ENCODE results near the gene MECP2.

Gene MECP2

DNA sequence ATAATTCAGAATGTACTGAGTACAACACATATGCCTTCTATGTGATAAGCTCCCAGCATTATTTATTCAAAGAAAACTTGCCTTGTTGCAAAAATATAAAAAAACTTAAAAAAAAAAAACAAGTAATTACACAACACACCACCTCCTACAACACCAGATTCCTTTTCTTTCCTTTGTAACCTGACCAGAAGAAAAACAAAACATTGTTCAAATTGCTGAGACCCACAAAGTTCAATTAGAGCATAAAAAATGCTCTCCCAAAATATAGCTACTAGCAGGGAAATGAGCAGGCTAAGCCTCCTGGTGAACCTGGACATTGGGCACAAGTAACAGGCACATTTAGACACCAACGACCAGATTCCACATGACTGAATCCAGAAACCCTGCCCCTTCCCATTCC lies 38.3 kb downstream of the MECP2 start:
- no peak for DNase-seq

DNA sequence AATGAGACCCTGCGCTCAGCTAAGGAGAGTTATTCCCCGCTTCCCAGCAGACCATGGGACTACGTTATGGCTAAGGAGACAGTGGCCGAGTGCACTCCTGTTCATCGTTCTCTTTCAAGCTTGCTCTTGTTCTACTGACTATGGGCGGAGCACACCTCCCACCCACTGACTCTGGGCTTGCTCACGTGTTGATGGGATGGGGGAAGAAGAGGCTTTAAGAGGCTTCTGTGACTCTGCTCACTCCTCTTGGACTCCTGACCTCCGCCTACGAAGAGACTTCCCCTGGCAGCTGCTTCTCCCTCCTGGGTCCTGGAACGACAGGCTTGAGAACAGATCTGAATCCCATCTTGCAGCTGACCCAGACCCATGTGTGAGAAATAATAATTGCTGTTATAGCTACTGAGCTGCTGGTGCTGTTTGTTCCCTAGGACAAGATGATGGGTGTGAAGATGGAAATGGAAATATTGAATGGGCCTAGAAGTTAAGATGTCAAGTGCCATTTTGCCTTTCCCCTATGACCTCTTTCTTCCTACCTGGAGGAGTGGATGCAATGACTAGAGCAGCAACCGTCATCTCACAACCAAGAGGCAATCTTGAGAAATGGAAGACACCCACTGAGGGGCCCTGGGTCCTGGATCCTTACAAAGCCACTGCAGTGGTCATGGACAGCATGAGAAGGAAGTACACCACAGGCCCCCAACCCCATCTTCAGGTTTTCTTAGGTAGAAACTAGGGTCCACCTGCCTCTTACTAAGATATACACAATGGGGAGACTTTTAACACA lies 39.1 kb downstream of the MECP2 start:
- DNase-seq: no peak

DNA sequence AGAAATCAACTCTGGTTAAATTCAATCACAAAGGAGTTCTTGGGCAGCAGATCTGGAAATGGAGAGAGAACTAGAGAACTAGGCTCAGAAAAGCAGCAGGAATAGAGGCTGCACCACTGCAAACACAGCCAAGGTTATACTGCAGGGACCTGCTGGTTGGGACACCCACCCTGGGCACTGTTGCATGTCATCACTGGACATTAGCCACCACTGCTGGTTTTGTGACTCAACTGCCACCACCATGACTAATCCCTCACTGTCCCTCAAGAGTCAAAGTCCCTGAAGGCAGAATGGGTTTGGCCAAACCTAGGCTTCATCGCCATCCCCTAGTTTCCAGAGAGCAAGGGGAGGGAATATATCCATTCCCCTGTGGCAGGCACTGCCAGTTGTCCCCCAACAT lies 39.7 kb downstream of the MECP2 start:
- DNase-seq: no peak

DNA sequence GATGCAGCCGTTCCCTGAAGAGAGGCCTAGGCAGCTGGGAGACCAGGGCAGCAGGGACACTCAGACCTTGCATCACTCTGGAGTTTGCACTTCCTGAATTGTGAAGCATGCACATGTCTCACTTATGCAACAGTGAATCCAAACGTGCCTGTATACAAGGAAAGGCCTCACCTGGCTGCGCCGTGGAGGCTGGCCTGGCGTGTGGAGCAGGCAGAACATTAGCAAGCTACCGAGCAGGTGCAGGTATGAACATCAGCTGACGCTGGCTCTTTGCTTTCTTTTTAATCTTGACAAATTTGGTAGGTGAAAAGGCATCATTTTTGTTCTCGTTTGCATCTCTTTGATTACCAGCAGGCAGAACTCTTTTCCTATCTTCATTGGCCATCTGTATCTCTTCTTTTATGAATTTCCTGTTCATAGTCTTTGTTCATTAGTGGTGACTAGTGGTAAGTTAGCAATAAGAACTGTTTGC lies 40.7 kb downstream of the MECP2 start:
- DNase-seq: no peak

DNA sequence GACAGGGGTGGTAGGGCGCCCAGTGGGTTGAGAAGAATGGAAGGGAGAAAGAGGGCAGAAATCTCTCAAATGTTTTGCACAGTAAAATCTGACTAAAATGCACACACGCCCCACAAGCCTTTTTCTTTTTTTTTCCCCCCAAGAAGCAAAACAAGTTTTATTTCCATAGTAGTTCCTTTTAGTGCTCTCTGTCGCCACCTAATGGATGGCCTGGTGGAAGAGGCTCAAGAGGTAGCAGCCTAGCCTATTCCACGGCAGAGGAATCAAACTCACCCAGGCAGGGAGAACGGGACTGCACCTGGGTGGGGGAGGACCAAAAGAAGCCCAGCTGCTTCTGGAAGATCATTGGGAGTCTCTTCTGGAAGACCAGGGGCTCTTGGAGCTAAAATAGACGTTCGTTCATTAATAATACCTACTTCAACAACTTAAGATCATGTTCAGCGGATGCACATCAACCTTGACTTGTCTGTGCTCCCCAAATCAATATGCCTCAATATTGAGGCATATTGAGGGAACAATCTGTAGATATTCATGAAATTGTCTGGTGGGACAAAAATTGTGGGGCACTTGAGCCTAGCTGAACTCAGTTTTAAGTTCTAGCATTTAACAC lies 46.2 kb downstream of the MECP2 start:
- peak; percentile 17 for DNase-seq

DNA sequence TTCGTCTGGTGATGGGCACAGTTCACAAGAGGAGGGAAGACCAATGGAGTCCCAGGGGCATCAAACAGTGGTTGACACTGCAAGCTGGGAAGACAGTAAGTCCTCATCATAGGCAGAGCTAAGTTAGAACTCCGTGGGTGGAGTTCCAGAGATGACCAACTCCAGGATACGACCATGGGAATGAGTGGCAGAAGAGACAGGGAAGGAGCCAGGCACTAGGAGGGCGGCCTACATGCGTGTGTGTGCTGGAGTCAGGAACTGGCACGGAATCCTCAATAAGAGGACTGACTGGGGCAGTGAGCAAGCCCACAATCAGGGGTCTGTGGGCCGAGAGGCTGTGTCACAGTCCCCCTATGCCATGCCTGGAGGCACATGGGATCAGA lies 47.4 kb downstream of the MECP2 start:
- DNase-seq: no peak

DNA sequence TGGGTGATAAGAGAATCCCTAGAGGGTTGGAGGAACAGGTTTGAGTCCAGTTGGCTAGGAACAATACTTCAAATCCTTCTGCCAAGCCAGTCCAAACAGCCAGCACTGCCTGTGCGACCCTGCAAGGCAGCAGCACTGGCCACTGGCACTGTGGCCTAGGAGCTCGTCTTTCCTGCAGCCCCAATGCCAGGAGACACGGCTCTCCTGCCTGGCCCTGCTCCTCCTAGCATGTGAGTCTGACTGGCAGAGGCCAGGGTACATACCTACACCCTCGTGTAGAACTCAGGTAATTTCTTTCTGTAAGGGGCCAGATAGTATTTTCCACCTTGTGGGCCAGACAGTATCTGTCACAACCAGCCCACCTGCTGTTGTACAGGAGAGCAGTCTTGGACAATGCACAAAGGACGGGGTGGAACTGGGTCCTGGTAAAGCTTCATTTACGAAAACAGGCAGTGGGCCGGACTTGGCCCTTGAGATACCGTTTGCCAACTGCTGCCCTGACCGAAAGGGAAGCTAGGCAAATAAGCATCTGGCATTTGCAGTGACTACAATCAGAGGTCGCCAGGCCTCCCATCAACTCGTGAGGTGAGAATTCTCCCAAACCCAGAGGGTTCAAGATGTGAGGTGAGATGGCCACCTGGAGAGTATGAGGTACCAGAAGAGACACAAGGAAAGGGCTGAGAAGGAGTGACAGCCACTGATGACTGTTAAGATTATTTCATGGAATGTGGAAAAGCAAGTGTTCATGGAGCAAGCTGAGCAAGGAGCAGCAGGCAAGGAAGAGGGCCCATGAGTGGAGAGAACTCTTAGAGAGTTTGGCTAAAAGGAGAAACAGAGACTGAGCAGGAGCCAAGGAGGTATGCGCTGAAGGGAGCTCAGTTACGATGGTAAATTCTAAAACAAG lies 48.1 kb downstream of the MECP2 start:
- no peak for DNase-seq

DNA sequence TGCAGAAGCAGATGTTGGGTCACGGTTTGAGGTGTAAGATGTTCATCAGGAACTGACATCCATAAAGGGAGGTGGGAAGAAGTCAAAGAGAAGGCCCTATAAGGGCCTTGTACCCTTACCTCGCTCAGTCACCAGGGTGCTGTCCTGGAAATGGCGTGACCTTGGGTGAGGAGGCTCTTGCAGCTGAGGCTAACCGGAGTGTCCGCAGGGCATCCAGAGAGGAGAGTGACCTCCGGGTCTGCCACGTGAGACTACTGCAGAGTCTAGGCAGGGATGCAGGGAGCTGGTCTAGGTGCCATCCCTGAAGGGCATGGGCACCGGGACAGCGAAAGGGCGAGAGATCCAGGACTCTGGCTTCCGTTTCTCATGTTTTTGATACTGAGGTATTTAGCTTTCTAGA lies 49.1 kb downstream of the MECP2 start:
- no peak for DNase-seq

DNA sequence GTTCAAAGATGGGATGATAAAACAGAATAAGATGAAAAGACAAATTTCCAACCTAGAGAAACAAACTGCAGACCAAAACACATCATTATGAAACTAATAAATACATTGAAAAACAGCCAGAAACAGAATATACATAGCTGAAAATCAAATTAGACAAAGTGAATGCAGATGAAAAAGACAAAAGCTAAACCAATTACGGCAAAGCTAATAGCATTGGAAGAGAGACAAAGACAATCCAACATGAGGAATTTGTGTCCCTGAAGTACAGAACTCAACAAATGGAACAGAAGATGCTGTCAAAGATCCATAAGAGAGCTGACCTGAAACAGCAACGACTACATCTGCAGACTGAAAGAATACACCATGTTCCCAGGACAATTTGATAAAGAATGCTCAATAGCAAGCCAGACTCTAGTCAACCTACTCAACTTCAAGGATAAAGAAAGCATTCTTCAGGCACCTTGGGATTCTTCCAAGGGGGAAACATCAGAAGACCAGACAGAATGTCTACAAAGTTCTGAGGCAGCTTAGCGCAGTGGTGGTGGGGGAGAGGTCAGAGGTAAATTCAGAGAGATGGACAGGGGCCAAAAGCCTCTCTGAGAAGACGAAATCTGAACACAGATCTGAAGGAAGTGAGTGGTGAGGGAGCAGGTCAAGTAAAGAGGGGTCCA lies 50.4 kb downstream of the MECP2 start:
- no peak for DNase-seq

DNA sequence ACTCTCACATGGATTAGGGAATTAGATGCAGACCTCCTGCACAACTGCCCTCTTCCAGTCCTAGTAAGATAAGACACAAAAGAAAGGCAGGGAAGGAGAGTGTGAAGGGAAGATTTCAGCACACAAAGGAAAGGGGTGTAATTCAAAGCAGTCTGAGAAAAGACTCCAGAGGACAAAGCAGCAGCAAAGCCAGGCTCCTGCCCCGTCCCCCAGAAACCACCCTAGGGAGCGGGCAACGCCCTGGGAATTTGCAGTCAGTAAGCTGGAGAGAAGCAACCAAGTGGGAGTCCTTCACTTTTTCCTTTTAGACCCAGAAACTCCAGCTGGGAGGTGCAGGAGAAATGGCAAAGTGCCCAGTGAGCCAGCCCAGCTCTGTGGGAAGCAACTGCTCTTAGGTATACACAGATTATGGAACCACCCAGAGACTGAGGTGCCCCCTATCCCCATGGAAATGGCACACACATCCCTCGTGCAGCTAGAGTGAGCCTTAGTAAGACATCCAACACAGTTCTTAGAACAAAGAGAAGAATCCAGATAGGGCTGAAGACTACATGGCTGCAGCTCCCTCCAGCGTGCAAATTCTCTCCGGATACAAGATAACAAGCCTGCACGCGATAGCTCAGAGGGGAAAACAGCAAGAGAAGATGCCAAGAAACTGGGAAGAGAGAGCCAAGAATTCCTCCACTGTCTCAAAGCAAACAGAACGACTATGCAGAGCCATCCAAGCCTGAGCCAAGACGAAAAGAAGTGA lies 51.3 kb downstream of the MECP2 start:
- no peak for DNase-seq

DNA sequence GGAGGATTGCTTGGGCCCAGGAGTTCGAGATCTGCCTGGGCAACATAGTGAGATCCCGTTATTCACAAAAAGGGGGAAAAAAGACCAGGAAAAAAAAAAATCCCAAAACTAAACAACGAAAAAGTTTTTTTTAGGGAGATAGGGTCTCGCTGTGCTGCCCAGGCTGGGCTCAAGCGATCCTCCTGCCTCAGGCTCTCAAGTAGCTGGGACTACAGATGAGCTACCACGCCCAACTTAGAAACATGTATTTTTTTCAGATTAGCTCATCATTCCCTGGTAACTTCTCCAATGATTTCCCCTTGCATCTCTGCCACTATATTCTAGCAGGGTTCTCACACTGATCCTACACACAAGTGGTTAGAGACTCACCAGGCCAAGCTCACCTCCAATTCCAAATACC lies 53.4 kb downstream of the MECP2 start:
- no peak for DNase-seq

DNA sequence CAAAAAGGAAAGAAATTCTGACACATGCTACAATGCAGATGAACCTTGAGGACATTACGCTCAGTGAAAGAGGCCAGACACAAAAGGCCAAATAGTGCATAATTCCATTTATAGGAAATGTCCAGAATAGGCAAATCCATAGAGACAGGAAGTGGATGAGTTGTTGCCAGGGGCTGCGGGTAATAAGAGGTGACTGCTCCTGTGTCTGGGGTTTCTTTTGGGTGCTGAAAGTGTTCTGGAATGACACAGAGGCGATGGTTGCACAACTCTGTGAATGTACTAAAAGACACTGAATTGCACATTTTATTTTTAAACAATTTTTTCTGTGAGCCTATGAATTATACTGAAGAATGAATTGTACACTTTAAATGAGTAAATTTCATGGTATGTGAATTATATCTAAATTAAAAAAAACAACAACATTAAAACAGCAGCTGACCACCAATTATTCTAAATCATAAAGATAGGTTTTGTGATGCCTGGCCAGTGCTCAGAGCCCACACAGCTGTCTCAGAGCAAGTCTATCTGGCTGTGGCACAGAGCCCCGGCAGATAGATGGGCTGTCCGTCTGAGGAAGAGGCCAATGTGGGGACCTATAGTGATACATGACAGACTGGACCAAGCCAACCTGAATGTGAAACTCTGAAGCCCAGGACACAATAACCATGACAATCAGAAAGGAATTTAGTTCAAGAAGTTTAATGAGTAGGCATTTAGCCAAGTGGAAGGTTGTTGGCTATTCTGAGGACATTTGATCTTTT lies 54.3 kb downstream of the MECP2 start:
- no peak for DNase-seq

DNA sequence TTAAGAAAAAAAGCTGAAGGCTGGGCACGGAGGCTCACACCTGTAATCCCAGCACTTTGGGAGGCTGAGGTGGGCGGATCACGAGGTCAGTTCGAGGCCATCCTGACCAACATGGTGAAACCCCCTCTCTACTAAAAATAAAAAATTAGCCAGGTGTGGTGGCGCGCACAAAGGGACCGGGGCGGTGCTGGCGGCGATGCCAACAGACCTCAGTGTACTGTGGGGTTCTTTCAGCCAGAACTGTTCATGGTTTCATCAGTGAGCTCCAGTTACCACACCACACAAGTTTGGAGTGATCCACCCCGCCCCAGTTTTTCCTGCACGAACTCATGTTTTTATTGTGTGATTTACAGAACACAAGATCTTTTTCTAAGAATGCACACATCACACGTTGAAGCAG lies 56.7 kb downstream of the MECP2 start:
- no peak for DNase-seq

DNA sequence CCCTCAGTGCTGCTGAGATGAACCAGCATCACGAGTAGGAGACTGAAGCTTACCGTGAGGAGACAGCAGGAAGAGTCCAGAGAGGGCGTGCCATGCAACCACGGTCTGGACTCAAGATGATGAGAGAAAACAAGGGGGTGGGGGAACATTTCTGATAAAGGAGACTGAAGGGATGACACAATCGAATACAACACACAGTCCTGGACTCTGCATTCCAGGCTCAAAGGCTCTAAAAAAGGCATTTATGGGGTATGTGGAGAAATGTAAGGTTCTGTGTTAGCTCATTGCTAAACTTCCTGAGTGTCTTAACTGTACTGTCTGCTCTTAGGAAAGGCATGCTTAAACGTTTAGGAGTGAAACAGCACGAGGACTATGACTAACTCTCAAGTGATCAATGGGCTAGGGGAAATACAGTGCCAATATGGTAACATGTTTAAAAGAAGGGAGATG lies 57.2 kb downstream of the MECP2 start:
- no peak for DNase-seq

DNA sequence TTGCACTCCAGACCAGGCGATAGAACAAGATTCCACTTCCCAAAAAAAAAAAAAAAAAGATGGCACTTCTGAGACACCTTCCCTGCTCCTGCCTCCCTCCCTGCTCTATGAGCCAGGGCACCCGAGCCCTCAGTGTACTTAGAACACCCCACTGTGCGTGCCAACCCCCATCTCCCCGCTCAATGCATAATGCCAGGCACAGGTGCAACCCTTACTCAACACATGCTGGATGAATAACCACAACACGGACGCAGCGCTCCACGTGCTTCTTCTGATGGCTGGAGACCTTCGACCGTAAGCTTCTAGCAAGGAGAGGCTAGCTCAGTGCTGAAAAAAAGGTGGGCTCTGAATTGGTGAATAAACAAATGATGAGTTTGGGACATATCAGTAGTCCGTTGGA lies 57.9 kb downstream of the MECP2 start:
- DNase-seq: no peak

DNA sequence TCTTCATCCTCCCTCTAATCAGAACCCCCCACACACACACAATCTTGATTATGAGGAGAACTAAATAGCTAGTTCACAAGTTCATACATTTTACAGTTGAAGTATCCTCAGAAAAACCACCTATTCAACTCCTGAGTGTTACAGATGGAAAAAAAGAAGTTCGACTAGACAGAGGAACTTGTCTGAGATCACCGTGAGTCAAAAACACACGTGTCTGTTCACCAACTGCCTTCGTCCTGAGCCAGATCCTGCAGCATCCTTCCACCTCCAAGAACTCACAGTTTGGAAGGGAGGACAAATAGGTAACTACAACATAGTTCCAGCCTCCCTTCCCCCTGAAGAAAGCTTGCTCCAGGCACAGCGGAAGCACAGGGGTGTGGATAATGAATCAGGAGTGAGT lies 58.9 kb downstream of the MECP2 start:
- no peak for DNase-seq

DNA sequence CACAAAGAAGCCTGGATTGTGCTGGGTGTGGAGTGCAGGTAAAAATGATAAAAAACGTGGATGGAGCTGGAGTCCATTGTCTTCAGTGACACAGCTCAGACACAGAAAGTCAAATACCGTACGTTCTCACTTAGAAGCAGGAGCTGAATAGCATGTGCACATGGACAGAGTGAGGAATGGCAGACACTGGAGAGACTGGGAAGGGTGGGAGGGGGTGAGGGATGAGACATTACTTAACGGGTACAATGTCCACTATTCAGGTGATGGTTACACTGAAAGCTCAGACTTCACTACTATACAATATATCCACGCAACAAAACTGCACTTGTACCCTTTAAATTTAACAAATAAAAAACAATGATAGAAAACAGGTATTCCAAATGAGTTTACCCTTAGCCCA lies 59.8 kb downstream of the MECP2 start:
- DNase-seq: no peak

DNA sequence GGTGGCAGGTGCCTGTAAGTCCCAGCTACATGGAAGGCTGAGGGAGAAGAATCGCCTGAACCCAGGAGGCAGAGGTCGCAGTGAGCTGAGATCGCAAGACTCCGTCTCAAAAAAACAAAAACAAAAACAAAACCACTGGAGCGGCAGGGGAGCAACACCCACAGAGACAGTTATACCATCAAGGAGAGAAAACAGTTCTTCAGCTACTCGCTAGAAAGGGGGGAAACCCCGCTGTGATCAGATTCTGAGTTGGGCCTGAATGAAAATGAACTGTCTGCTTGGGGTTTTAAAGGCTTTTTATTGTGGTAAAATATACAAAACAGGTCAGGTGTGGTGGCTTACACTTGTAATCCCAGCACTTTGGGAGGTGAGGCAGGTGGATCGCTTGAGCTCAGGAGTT lies 61.0 kb downstream of the MECP2 start:
- no peak for DNase-seq

DNA sequence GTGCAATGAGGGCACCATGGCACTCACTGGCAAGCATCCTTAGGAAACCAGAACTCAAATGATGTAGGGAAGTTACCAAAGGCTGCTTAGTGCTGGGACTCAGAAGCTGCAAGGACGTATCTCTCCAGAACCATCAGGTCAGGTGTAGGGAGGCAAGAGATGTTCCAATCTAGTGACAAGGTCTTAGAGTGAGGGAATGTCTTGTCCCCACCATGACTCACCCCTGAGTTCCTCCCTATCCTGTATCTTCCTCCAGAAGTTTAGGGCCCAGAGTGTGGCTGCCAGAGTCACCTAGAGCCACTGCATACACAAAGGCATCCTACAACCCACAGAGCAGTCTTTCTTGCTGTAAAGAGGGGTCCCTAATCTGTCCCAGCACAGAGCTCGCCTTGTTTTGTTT lies 63.7 kb downstream of the MECP2 start:
- no peak for DNase-seq

DNA sequence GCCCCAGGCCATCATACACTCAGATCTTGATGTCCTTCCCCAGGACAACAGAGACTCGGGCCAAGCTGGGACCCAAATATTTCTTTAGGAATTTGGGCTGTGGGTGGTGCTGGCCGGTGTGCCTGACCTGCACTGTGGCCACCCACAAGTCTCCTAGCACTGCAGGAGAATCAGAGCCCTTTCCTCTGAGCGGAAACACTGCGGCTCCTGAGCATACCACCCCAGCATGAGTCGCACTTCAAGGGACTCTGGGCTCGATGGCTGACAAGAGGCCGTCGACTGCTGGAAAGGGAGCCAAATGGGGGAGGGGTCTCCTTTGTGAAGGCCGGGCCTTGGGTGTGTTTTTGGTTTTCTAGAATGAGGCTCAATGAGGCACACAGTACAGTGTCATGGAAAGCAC lies 64.9 kb downstream of the MECP2 start:
- no peak for DNase-seq

DNA sequence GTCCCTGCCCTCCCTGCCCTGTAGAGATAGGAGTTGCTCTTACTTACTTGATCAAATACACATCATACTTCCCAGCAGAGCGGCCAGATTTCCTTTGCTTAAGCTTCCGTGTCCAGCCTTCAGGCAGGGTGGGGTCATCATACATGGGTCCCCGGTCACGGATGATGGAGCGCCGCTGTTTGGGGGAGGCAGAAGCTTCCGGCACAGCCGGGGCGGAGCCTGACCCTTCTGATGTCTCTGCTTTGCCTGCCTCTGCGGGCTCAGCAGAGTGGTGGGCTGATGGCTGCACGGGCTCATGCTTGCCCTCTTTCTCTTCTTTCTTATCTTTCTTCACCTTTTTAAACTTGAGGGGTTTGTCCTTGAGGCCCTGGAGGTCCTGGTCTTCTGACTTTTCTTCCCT lies 65.4 kb downstream of the MECP2 start:
- DNase-seq: no peak
